ENCODE results near the gene ARHGAP24. TPM values are rescaled to one million over a fixed set of nuclear protein-coding genes. Genes with fewer than 3 reads are reported as not detected.

ARHGAP24 gene
- total and polyA plus RNA-seq, 12 donors, result 0.72 to 53.4 (median 4.4) TPM

GRCh38 chr4:85557016-85557901, 82.3 kb downstream of the ARHGAP24 start:
- Histone ChIP-seq H3K9me3 (replicated peaks in 1 of 3) (no peaks in the 10 kb centered on the region), H3K4me3 (no peak overlapping the region), H3K27ac (no peak overlapping the region), H3K27me3 (no peaks in the 10 kb centered on the region), H3K36me3 (replicated peaks in 1 of 2) (no peaks in the 10 kb centered on the region), H3K4me1 (replicated peaks in 1 of 2) (no peaks in the 10 kb centered on the region)
- intact Hi-C loops (cut with DNase I), result no loop called here
- WGBS, 4 donors, result 72 to 100% (median 75%) methylated on average over 2 to 6 of the region's 6 CpGs
- DNase-seq, result no peak
- TF ChIP-seq POLR2A (IDR thresholded peaks at IDR 0.05) (no peak), CTCF (IDR thresholded peaks at IDR 0.05) (no peak)

- Histone ChIP-seq H3K36me3 (replicated peaks in 1 of 2) (no peaks in the 10 kb centered on the region), H3K27me3 (no peaks in the 10 kb centered on the region), H3K27ac (no peak overlapping the region), H3K4me3 (no peak overlapping the region), H3K9me3 (replicated peaks in 1 of 3) (no peaks in the 10 kb centered on the region), H3K4me1 (replicated peaks in 1 of 2) (no peaks in the 10 kb centered on the region)
- intact Hi-C loops (cut with DNase I), result no loop called here
- TF ChIP-seq POLR2A (IDR thresholded peaks at IDR 0.05) (no peak), CTCF (IDR thresholded peaks at IDR 0.05) (no peak)
- 87 to 94% (median 90%) methylated on average over 4 of the region's 4 CpGs for WGBS, 4 donors
- no peak for DNase-seq
These were observed 91.0 kb downstream of the ARHGAP24 start for GRCh38 chr4:85565761-85566480.

GRCh38 chr4:85569730-85570299, 94.9 kb downstream of the ARHGAP24 start:
- Histone ChIP-seq H3K27ac (no peak overlapping the region), H3K4me1 (replicated peaks in 1 of 2) (no peaks in the 10 kb centered on the region), H3K9me3 (replicated peaks in 1 of 3) (no peaks in the 10 kb centered on the region), H3K27me3 (no peaks in the 10 kb centered on the region), H3K36me3 (replicated peaks in 1 of 2) (no peaks in the 10 kb centered on the region), H3K4me3 (no peak overlapping the region)
- no peak for DNase-seq
- TF ChIP-seq CTCF (IDR thresholded peaks at IDR 0.05) (no peak), POLR2A (IDR thresholded peaks at IDR 0.05) (no peak)
- 74 to 90% (median 76%) methylated on average over 2 of the region's 2 CpGs for WGBS, 4 donors
- intact Hi-C loops (cut with DNase I), result no loop called here

- intact Hi-C loops (cut with DNase I), result no loop called here
- no peak for TF ChIP-seq CTCF (IDR thresholded peaks at IDR 0.05)
- TF ChIP-seq POLR2A (IDR thresholded peaks at IDR 0.05), result no peak
- 84 to 92% (median 90%) methylated on average over 3 of the region's 3 CpGs for WGBS, 4 donors
These were observed 95.4 kb downstream of the ARHGAP24 start for GRCh38 chr4:85570388-85570787.

More at GRCh38 chr4:85570388-85570787, 95.4 kb downstream of the ARHGAP24 start:
- no peak for DNase-seq
- Histone ChIP-seq H3K9me3 (replicated peaks in 1 of 3) (no peaks in the 10 kb centered on the region), H3K36me3 (replicated peaks in 1 of 2) (no peaks in the 10 kb centered on the region), H3K4me1 (replicated peaks in 1 of 2) (no peaks in the 10 kb centered on the region), H3K27ac (no peak overlapping the region), H3K27me3 (no peaks in the 10 kb centered on the region), H3K4me3 (no peak overlapping the region)
